HCT116 (cell line): Measurements from ENCODE around the gene ALDH16A1. TPM values are rescaled to one million over a fixed set of nuclear protein-coding genes. Genes with fewer than 3 reads are reported as not detected.
A peak's percentile ranks its signal among the peaks of the same experiment; 100 is the strongest.

Experiments
- ATAC-seq: fragments of 200-7000 bp; cut with Tn5 transposase; 2 replicates; pipeline ENCODE4 v1.9.1; 2020; ENCODE audit warnings: mild to moderate bottlenecking, moderate library complexity
- BruUV-seq: library from RNA; stranded (reverse); fragments of 400-500 nt; replicated peaks from 2 replicates; lab custom pipeline; 2021; lab: Mats Ljungman, UMichigan
- CTCF ChIA-PET: fragments of 300-600 bp; sonication (Branson Sonifier 250); formaldehyde crosslinking; loops from one replicate; lab custom pipeline; 2021; ENCODE audit warnings: antibody characterized with exemption; lab: Charles Lee
- POLR2A ChIA-PET: fragments of 300-600, 350-600 bp; sonication (Branson Sonifier 250); formaldehyde crosslinking; loops from one replicate; lab custom pipeline; 2021; ENCODE audit warnings: antibody characterized with exemption; lab: Charles Lee
- RAD21 ChIA-PET, 2 experiments: fragments of 300-600 bp; sonication (Branson Sonifier 250); formaldehyde crosslinking; loops; one replicate each; lab custom pipeline; 2023; ENCODE audit warnings: low total read pairs in 2 of 2; ENCODE audit not compliant: uncharacterized antibody in 2 of 2, unreplicated experiment in 2 of 2, low non-redundant PET in 1 of 2; lab: Charles Lee
- DNase-seq: peaks from one replicate; pipeline ENCODE4 v3.0.0-alpha.2; 2010; ENCODE audit warnings: low read depth, low spot score
- H2AFZ ChIP-seq: fragments of 200-600 bp; shearing (Covaris generic), sonication (generic); 2 replicates; pipeline ENCODE4 v1.6.1; 2017; ENCODE audit warnings: low read depth, mixed run types, mixed read lengths, antibody characterized with exemption, low read length; ENCODE audit not compliant: poor library complexity, severe bottlenecking
- H3K27ac ChIP-seq: 2 replicates; pipeline ENCODE4 v1.5.1; 2012; ENCODE audit warnings: low read depth, low read length
- H3K27me3 ChIP-seq: fragments of 200-600 bp; sonication (generic); 2 replicates; pipeline ENCODE4 v1.6.1; 2016; ENCODE audit warnings: mixed run types, low read length, mixed read lengths; ENCODE audit not compliant: insufficient read depth
- H3K36me3 ChIP-seq, 2 experiments: fragments of 200-500 bp in 1 of 2; fragments of 200-600 bp in 1 of 2; sonication (Bioruptor generic) in 1 of 2; sonication (generic) in 1 of 2; 2 replicates each; pipeline versions ENCODE4 v1.5.1 to v1.6.1; 2014 to 2016; ENCODE audit warnings: low read length in 2 of 2, inconsistent platforms in 1 of 2, mixed read lengths in 1 of 2, mixed run types in 1 of 2; ENCODE audit not compliant: insufficient read depth in 2 of 2, control insufficient read depth in 1 of 2
- H3K4me1 ChIP-seq, 2 experiments: fragments of 200-600 bp in 1 of 2; sonication (generic) in 1 of 2; 2 replicates each; pipeline versions ENCODE4 v1.5.1 to v1.6.1; 2012 to 2017; ENCODE audit warnings: low read length in 2 of 2, inconsistent platforms in 1 of 2, mild to moderate bottlenecking in 1 of 2, mixed read lengths in 1 of 2, mixed run types in 1 of 2, moderate library complexity in 1 of 2; ENCODE audit not compliant: insufficient read depth in 2 of 2, control insufficient read depth in 1 of 2
- H3K4me2 ChIP-seq: fragments of 200-600 bp; sonication (generic); 2 replicates; pipeline ENCODE4 v1.6.1; 2017; ENCODE audit warnings: mixed run types, low read length, mixed read lengths
- H3K4me3 ChIP-seq, 2 experiments: fragments of 200-600 bp in 1 of 2; sonication (generic) in 1 of 2; replicated peaks in 1 of 2; 2 replicates each; pipeline ENCODE4 v1.5.1; 2011 to 2016; ENCODE audit warnings: low read length in 2 of 2, control low read depth in 1 of 2, low read depth in 1 of 2, mild to moderate bottlenecking in 1 of 2, mixed read lengths in 1 of 2, mixed run types in 1 of 2
- H3K79me2 ChIP-seq: fragments of 200-600 bp; sonication (generic); 2 replicates; pipeline ENCODE4 v1.6.1; 2017; ENCODE audit warnings: mild to moderate bottlenecking, mixed run types, low read length, moderate library complexity, mixed read lengths; ENCODE audit not compliant: insufficient read depth
- H3K9ac ChIP-seq: fragments of 200-600 bp; sonication (generic); 2 replicates; pipeline ENCODE4 v1.6.1; 2016; ENCODE audit warnings: low read length, mixed read lengths
- H3K9me2 ChIP-seq: fragments of 200-600 bp; sonication (generic), shearing (Covaris generic); 2 replicates; pipeline ENCODE4 v1.6.1; 2017; ENCODE audit warnings: mixed run types, mild to moderate bottlenecking, moderate library complexity; ENCODE audit not compliant: insufficient read depth
- H3K9me3 ChIP-seq, 2 experiments: fragments of 200-500 bp in 1 of 2; fragments of 200-600 bp in 1 of 2; sonication (Bioruptor generic) in 1 of 2; sonication (generic) in 1 of 2; 2 replicates each; pipeline ENCODE4 v1.6.1; 2014 to 2017; ENCODE audit warnings: low read length in 2 of 2, mixed read lengths in 2 of 2, inconsistent platforms in 1 of 2, low read depth in 1 of 2, mild to moderate bottlenecking in 1 of 2, mixed run types in 1 of 2, moderate library complexity in 1 of 2; ENCODE audit not compliant: control insufficient read depth in 1 of 2, insufficient read depth in 1 of 2
- H4K20me1 ChIP-seq: fragments of 200-600 bp; sonication (generic), shearing (Covaris generic); 2 replicates; pipeline ENCODE4 v1.6.1; 2017; ENCODE audit warnings: mixed run types, mild to moderate bottlenecking, moderate library complexity; ENCODE audit not compliant: insufficient read depth
- CEBPB ChIP-seq: IDR thresholded peaks from 2 replicates; pipeline ENCODE4 v1.6.1; 2012; ENCODE audit warnings: low read depth
- CTCF ChIP-seq, 3 experiments: fragments of 200-600 bp in 1 of 3; sonication (generic) in 1 of 3; IDR thresholded peaks in 2 of 3; conservative IDR thresholded peaks in 1 of 3; 2 replicates each; pipeline ENCODE4 v1.5.1; 2012 to 2017; ENCODE audit warnings: low read depth in 2 of 3, low read length in 2 of 3, antibody characterized with exemption in 1 of 3, borderline replicate concordance in 1 of 3, control low read depth in 1 of 3, mild to moderate bottlenecking in 1 of 3, mixed read lengths in 1 of 3, mixed run types in 1 of 3, moderate library complexity in 1 of 3; ENCODE audit not compliant: insufficient read depth in 1 of 3
- EZH2 ChIP-seq: fragments of 200-600 bp; sonication (generic); IDR thresholded peaks from 2 replicates; pipeline ENCODE4 v1.6.1; 2017; ENCODE audit warnings: antibody characterized with exemption, mixed run types
- EZH2phosphoT487 ChIP-seq: fragments of 200-600 bp; IDR thresholded peaks from 2 replicates; pipeline ENCODE4 v1.6.1; 2018; ENCODE audit warnings: antibody characterized with exemption, borderline replicate concordance
- POLR2AphosphoS5 ChIP-seq: IDR thresholded peaks from 2 replicates; pipeline ENCODE4 v1.6.1; 2011; ENCODE audit warnings: mild to moderate bottlenecking, low read depth, low read length, moderate library complexity
- SIN3A ChIP-seq: IDR thresholded peaks from 2 replicates; pipeline ENCODE4 v1.6.1; 2012; ENCODE audit warnings: low read depth
- SP1 ChIP-seq: IDR thresholded peaks from 2 replicates; pipeline ENCODE4 v1.6.1; 2012; ENCODE audit warnings: low read depth
- intact Hi-C: fragments of 100-400 bp; cut with micrococcal nuclease; formaldehyde crosslinking; loops from 2 replicates; pipeline ENCODE4 v1.10.0; 2022
- total RNA-seq: library from RNA; stranded (reverse); gene quantifications from one replicate; pipeline ENCODE4 v1.2.1, GENCODE V29; 2021; ENCODE audit not compliant: unreplicated experiment

The ALDH16A1 gene
- total RNA-seq, 1 experiment from 2014 or later = 22.8 TPM

GRCh38 chr19:49488046-49488862, 35.2 kb downstream of the ALDH16A1 start:
- H3K4me1 ChIP-seq = peaks cover 10 to 47% of the 10 kb centered on the region in 2 experiments; a peak in 3 of 4 replicates
- BruUV-seq = no TSS peak
- POLR2A ChIA-PET = interaction anchor here (0.5 to 2.1 kb wide), 6 partner anchors 12 to 1151 kb away, joined by 3 to 8 read pairs (median 4); partner anchors contain the start of genes ALDH16A1 and PIH1D1

More at GRCh38 chr19:49488046-49488862, 35.2 kb downstream of the ALDH16A1 start:
- no peak for TF ChIP-seq CEBPB
- no peak for TF ChIP-seq SP1
- no peak for TF ChIP-seq EZH2
- peak; percentile 45; the same call in 1 of the 2 replicates for TF ChIP-seq POLR2AphosphoS5
- no peak for TF ChIP-seq CTCF (IDR thresholded peaks at IDR 0.05 in 2 of 3, conservative IDR thresholded peaks at IDR 0.05 in 1 of 3; ENCODE audit: borderline replicate concordance in 1 of 3, insufficient read depth in 1 of 3, low read depth in 2 of 3, low read length in 2 of 3)
- TF ChIP-seq EZH2phosphoT487 = no peak
- no peak for TF ChIP-seq SIN3A
- H3K4me2 ChIP-seq = peak overlapping the region; percentile 85
- H3K36me3 ChIP-seq = peaks cover 21 to 47% of the 10 kb centered on the region in 2 experiments
- no peaks in the 10 kb centered on the region for H3K9me3 ChIP-seq
- H3K9ac ChIP-seq = peak overlapping the region; percentile 100
- H2AFZ ChIP-seq = no peak overlapping the region
- H3K9me2 ChIP-seq = no peaks in the 10 kb centered on the region
- H3K27ac ChIP-seq = peak overlapping the region; percentile 86
- intact Hi-C loops = no loop called here
- CTCF ChIA-PET = interaction anchor here (1.2 kb wide), 1 partner anchor 12 kb away, joined by 5 read pairs; no protein-coding TSS in a partner anchor
- RAD21 ChIA-PET = interaction anchor here in 1 of 2 experiments (0.6 kb wide), 1 partner anchor 10 kb away, joined by 4 read pairs; no protein-coding TSS in a partner anchor
- peaks cover 43% of the 10 kb centered on the region for H3K79me2 ChIP-seq
- H4K20me1 ChIP-seq = peaks cover 19% of the 10 kb centered on the region; the same call in 1 of the 2 replicates
- ATAC-seq (no peak), DNase-seq (no peak)
- no peaks in the 10 kb centered on the region for H3K27me3 ChIP-seq
- H3K4me3 ChIP-seq = peak overlapping the region; percentile 99 to 100
